NK-92 (cell line): ENCODE results near the gene CTRL.
A peak's percentile ranks its signal among the peaks of the same experiment; 100 is the strongest.

Experiments used
- DNase-seq: peaks from one replicate; lab custom pipeline; 2025; ENCODE audit not compliant: unreplicated experiment; lab: John Stamatoyannopoulos, UW

Gene CTRL

GRCh38 chr16:67892899-67893742 is 38.5 kb downstream of the CTRL start, which contains the start of gene PSKH1:
Gene PSKH1 (plus strand): TSS chr16:67893254. CDS start chr16:67908750, 15,496 bp downstream.
- peak; percentile 78 for DNase-seq

GRCh38 chr16:67892375-67892774 is 39.3 kb downstream of the CTRL start:
- DNase-seq, result no peak

GRCh38 chr16:67888331-67888730 is 43.3 kb downstream of the CTRL start:
- DNase-seq, result no peak

GRCh38 chr16:67886387-67886786 is 45.3 kb downstream of the CTRL start:
- no peak for DNase-seq

- DNase-seq, result no peak
These were observed 45.7 kb downstream of the CTRL start for GRCh38 chr16:67885976-67886375.

GRCh38 chr16:67885545-67885944 is 46.1 kb downstream of the CTRL start:
- no peak for DNase-seq

GRCh38 chr16:67884684-67885083 is 47.0 kb downstream of the CTRL start, which contains the start of gene NRN1L:
Gene NRN1L (plus strand): TSS chr16:67884885. CDS start chr16:67884904, 19 bp downstream.
- DNase-seq, result no peak

GRCh38 chr16:67883872-67884261 is 47.8 kb downstream of the CTRL start:
- no peak for DNase-seq

GRCh38 chr16:67883146-67883871 is 48.4 kb downstream of the CTRL start:
- no peak for DNase-seq

GRCh38 chr16:67882374-67883145 is 49.1 kb downstream of the CTRL start:
- no peak for DNase-seq

GRCh38 chr16:67881621-67882161 is 50.0 kb downstream of the CTRL start:
- no peak for DNase-seq

GRCh38 chr16:67880584-67880983 is 51.1 kb downstream of the CTRL start:
- no peak for DNase-seq

GRCh38 chr16:67879936-67880335 is 51.7 kb downstream of the CTRL start:
- DNase-seq, result no peak
